GM12873 (cell line): Measurements from ENCODE around the gene GSC2.
A peak's percentile ranks its signal among the peaks of the same experiment; 100 is the strongest.

Source experiments
- TF ChIP-seq, protein P1 (sequence below): IDR thresholded peaks from 2 replicates; pipeline ENCODE4 v1.5.1; 2012; ENCODE audit warnings: low read depth, mild to moderate bottlenecking, moderate library complexity, low read length, control low read depth; ENCODE audit not compliant: insufficient read depth; ENCODE audit errors: missing control alignments

Gene GSC2

GRCh38 chr22:19110064-19110458 lies 40.0 kb downstream of the GSC2 start:
- TF ChIP-seq, protein P1, sequence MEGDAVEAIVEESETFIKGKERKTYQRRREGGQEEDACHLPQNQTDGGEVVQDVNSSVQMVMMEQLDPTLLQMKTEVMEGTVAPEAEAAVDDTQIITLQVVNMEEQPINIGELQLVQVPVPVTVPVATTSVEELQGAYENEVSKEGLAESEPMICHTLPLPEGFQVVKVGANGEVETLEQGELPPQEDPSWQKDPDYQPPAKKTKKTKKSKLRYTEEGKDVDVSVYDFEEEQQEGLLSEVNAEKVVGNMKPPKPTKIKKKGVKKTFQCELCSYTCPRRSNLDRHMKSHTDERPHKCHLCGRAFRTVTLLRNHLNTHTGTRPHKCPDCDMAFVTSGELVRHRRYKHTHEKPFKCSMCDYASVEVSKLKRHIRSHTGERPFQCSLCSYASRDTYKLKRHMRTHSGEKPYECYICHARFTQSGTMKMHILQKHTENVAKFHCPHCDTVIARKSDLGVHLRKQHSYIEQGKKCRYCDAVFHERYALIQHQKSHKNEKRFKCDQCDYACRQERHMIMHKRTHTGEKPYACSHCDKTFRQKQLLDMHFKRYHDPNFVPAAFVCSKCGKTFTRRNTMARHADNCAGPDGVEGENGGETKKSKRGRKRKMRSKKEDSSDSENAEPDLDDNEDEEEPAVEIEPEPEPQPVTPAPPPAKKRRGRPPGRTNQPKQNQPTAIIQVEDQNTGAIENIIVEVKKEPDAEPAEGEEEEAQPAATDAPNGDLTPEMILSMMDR: no peak

DNA sequence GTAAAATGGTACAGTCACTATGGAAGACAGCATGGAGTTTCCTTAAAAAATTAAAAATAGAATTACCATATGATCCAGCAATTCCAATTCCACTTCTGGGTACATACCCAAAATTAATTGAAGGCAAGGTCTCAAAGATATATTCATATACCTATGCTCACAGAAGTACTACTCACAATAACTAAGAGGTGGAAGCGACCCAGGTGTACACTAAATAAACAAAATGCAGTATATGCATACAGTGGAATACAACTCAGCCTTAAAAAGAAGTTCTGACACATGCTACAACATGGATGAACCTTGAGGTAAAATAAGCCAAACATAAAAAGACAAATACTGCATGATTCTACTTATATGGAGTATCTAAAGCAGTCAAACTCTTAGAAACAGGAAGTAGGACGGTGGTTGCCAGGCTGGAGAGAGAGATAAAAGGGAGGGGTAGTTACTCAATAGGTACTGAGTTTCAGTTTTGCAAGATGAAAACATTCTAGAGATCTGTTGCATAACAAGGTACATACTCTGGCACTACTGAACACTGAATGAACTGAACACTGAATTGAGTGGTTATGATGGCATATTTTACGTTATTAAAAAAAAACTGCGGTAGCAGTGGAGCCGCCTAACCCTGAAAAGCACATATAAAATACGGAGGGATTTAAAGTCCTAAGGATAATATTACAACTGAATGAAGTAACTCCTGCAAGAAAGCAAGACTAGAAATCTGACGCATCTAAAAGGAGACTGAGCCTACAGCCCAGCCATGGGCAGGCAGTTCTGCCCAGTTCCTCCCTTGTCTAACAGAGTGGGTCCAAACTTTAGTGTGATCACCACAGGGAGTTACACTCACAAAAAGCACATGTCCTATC lies 40.7 kb downstream of the GSC2 start:
- TF ChIP-seq, protein P1: no peak

GRCh38 chr22:19108807-19109197 lies 41.3 kb downstream of the GSC2 start:
- TF ChIP-seq, protein P1: no peak

DNA sequence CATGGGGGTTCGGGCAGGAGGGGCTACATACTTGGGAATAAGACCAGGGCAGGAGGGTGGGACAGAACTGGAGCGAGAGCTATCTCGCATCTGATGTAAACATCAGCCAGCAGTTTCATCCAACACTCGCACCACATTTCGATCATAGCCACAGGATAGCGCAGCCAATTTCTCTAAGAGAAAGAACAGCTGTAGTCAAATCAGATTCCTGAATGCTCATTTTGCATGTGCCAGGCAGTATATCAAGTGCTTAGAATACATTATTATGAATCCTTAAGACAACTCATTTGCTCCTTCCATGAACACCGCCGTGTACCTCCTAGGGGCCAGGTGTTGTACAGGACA lies 42.4 kb downstream of the GSC2 start:
- TF ChIP-seq, protein P1: no peak

DNA sequence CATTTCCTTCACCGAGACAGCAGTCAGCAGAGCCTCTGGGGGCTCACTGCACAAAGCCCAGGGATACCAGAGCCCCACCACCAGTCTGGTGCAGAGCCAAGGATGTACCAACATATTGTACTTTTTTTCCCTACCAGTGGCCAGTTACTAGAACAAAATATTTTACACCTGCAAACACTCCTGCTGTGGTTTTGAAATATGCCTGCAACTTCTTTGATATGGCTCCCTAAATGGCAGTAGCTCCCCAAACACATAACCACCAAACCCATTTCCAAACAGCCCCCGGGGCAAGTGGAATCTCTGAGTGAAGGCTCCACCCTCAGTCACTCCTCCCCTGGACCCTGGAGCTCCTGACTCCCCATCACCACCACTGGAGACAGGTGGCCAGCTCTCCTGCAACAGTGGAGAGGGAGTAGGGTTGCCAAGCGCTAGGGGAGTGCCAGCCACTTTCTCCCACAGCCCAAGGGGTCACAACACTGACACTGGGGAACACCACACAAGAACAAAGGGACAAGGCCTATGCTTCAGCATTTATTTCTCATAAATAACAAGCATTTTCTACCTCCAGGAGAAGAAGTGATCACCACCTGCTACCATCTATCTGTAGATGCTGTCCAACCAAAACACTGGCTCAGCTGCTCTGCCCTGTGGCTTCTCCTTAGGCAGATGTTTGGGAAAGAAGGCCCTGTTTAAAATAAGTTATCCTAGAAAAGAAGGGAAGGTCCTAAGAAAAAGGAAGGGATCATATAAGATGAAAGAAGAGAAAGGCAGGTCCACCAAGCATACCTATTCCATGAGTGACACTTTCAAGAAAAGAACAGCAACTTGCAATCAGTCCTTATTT lies 43.0 kb downstream of the GSC2 start:
- TF ChIP-seq, protein P1: no peak

DNA sequence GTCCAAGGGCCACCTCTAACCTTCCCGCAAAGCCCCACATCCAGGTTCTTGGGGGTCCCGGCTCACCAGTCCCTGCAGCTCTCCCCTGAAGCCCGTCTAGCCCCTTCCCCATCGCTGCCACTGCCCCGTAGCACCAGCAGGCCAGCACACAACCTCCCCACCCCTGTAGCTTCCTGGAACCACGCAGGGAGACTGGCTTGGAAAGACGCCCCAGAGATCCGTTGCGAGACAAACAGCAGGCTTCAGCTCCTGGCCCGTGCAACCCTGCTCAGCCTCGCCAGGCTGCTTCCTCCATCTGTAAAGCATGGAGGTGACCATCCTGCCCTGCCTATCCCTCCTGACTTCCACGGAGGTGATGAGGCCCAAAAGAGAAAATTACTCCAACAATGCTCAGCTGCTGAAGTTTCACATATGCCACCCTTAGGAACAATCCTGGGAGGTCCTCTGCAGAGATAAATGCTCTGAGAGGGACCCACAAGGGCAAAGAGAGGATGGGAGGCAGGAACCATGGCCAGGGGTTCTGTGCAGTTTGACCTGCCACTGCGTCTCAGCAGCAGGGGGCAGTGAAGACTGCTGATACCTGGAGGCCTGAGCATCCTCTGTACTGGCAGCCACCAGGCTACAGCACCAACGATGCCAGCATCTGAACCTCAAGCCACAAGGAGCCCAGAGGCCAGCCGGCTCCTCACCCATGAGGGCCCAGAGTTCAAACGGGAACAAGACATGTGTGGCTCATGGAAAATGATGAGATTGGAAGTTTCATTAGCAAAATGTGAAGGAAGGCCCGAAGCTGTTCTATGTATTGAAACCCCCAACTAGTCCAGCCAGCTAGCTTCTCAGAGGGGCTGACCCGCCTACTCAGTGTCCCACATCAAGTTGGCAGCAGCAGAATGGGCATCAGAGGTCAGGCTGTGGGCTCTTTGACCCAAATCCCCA lies 44.0 kb downstream of the GSC2 start:
- TF ChIP-seq, protein P1: peak; percentile 70
